Measurements from ENCODE around the gene APCDD1. TPM values are rescaled to one million over a fixed set of nuclear protein-coding genes. Genes with fewer than 3 reads are reported as not detected.

APCDD1 gene
- total and polyA plus RNA-seq, 2 experiments from 2014 or later = 30.8 to 51.2 TPM

DNA sequence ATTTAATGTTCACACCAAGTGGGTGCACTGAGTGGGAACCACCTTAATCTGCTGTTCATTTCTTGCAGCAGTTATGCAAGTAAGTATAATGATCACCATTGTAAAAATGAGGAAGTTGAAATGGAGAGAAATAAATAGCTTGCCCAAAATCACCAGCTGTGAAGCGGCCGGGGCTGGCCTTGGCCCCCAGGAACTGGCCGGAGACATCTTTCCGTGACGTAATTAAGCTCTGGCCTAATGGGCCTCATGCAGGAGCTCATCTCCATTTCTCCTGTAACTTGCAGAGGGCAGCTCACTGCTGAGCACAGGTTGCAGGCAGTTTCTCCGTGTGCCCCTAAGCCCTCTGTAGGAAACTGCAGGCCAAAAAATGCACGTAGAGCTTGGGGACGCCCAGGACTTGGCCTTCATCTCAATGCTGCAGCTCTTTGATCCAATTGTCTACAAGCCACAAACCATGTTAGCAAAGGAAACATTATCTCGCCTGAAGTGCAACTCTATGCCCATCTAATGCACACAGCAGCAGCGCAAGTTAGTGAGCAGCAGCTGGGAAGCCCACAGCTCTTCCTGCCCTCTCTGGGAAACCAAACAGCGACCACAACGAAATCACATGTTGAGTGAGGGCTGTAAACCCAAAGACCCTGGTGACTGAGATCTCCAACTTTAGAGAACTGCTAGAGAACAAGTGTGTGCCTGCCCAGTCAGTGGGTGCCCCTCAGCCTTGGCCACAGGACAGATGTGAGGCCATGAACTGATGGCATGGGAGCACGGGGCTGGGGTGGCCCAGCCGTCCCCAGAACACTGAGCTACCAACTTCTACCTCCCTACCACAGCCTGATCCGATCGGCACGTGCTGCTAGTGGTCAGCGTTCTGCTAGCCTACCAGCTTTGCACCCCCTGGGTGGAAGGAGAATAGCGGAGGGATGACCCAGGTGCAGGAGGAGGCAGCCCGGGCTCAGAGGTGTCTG lies 28.8 kb downstream of the APCDD1 start:
- Histone ChIP-seq H3K36me3 (no peaks in the 10 kb centered on the region), H3K27ac (no peak overlapping the region), H3K27me3 (no peaks in the 10 kb centered on the region), H3K4me1 (ENCODE audit: low read depth) (no peaks in the 10 kb centered on the region), H3K9me3 (ENCODE audit: low read depth) (no peaks in the 10 kb centered on the region), H3K4me3 (no peak overlapping the region)
- TF ChIP-seq, protein P1, sequence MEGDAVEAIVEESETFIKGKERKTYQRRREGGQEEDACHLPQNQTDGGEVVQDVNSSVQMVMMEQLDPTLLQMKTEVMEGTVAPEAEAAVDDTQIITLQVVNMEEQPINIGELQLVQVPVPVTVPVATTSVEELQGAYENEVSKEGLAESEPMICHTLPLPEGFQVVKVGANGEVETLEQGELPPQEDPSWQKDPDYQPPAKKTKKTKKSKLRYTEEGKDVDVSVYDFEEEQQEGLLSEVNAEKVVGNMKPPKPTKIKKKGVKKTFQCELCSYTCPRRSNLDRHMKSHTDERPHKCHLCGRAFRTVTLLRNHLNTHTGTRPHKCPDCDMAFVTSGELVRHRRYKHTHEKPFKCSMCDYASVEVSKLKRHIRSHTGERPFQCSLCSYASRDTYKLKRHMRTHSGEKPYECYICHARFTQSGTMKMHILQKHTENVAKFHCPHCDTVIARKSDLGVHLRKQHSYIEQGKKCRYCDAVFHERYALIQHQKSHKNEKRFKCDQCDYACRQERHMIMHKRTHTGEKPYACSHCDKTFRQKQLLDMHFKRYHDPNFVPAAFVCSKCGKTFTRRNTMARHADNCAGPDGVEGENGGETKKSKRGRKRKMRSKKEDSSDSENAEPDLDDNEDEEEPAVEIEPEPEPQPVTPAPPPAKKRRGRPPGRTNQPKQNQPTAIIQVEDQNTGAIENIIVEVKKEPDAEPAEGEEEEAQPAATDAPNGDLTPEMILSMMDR (IDR thresholded peaks at IDR 0.05; ENCODE audit: low read depth, low read length) = no peak
- DNase-seq (ENCODE audit: low read depth in 1 of 2, low spot score in 1 of 2) = no peak

DNA sequence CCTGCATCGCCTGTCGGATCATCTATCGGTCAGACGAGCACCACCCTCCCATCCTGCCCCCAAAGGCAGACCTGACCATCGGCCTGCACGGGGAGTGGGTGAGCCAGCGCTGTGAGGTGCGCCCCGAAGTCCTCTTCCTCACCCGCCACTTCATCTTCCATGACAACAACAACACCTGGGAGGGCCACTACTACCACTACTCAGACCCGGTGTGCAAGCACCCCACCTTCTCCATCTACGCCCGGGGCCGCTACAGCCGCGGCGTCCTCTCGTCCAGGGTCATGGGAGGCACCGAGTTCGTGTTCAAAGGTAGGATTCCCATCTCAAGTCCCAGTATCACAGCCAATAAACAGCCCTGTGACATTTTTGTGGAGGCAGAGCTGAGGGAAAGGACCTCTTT lies 31.0 kb downstream of the APCDD1 start:
- no peaks in the 10 kb centered on the region for H3K36me3 ChIP-seq
- no peaks in the 10 kb centered on the region for H3K27me3 ChIP-seq
- no peaks in the 10 kb centered on the region for H3K9me3 ChIP-seq (ENCODE audit: low read depth)
- DNase-seq (ENCODE audit: low read depth in 1 of 2, low spot score in 1 of 2) = no peak
- H3K27ac ChIP-seq = no peak overlapping the region
- peaks cover 4% of the 10 kb centered on the region for H3K4me1 ChIP-seq (ENCODE audit: low read depth)
- no peak overlapping the region for H3K4me3 ChIP-seq
- TF ChIP-seq, protein P1 (IDR thresholded peaks at IDR 0.05; ENCODE audit: low read depth, low read length) = no peak

DNA sequence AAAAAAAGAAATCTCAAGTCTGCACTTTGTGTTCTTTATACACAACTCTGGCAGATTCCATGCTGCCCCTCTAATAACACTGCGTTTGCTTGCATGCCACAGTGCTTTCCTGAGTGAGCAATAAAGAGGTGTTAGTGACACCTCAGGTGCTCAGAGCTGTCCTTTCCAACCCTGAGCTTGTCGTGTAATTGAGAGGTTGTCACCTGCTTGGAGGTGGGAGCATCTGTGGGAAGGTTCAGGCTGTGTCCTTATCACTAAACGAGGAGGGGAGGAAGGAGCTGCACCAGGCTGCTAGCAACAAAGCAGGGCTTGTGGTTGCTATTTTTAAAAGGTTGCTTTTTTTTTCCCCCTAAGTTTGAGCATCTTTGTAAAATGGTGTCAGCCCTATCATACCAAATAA lies 31.9 kb downstream of the APCDD1 start:
- no peak for DNase-seq (ENCODE audit: low read depth in 1 of 2, low spot score in 1 of 2)
- Histone ChIP-seq H3K4me1 (ENCODE audit: low read depth) (peaks cover 4% of the 10 kb centered on the region), H3K27ac (no peak overlapping the region), H3K27me3 (no peaks in the 10 kb centered on the region), H3K4me3 (no peak overlapping the region), H3K9me3 (ENCODE audit: low read depth) (no peaks in the 10 kb centered on the region), H3K36me3 (no peaks in the 10 kb centered on the region)
- TF ChIP-seq, protein P1 (IDR thresholded peaks at IDR 0.05; ENCODE audit: low read depth, low read length) = no peak

DNA sequence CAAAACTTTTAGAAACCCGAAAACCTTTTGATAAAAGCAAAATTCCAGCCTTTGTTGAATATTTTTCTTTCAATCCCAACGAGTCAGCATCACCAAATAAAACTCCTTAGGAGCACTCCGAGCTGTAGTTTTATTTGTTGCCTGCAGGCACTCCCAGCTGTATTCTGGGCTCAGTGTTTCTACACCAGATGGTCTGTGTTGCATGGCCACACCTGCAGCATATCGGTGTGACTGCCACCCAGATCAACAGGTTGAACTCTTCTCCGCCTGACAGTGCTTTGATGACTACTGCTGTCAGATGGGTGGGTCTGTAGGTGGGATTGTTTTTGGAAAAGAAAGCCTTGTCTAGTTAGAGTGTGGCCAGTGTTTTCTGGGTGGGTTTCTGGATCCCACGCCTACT lies 32.7 kb downstream of the APCDD1 start:
- no peak overlapping the region for H3K4me3 ChIP-seq
- H3K9me3 ChIP-seq (ENCODE audit: low read depth) = no peaks in the 10 kb centered on the region
- DNase-seq (ENCODE audit: low read depth in 1 of 2, low spot score in 1 of 2) = no peak
- H3K27me3 ChIP-seq = no peaks in the 10 kb centered on the region
- TF ChIP-seq, protein P1 (IDR thresholded peaks at IDR 0.05; ENCODE audit: low read depth, low read length) = no peak
- H3K27ac ChIP-seq = no peak overlapping the region
- H3K36me3 ChIP-seq = no peaks in the 10 kb centered on the region
- peaks cover 4% of the 10 kb centered on the region for H3K4me1 ChIP-seq (ENCODE audit: low read depth)

DNA sequence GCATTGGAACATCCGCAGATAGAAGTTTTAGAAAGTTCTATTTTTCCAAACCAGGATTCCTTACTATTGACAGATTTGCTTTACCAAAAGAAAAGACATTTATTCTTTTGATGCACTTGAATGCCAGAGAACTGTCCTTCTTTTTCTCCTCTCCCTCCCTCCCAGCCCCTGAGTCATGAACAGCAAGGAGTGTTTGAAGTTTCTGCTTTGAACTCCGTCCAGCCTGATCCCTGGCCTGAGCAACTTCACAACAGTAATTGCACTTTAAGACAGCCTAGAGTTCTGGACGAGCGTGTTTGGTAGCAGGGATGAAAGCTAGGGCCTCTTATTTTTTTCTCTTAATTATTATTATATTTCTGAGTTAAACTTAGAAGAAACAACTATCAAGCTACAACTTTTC lies 33.6 kb downstream of the APCDD1 start:
- Histone ChIP-seq H3K27me3 (no peaks in the 10 kb centered on the region), H3K4me3 (no peak overlapping the region), H3K4me1 (ENCODE audit: low read depth) (peaks cover 4% of the 10 kb centered on the region), H3K27ac (no peak overlapping the region), H3K9me3 (ENCODE audit: low read depth) (no peaks in the 10 kb centered on the region), H3K36me3 (no peaks in the 10 kb centered on the region)
- TF ChIP-seq, protein P1 (IDR thresholded peaks at IDR 0.05; ENCODE audit: low read depth, low read length) = no peak
- DNase-seq (ENCODE audit: low read depth in 1 of 2, low spot score in 1 of 2) = no peak
